Measurements from ENCODE around the gene WDR87.
"Not testable (repeated sequence)": the region's sequence is repeated elsewhere in the genome, so short reads cannot be mapped to it uniquely, and the experiment has no call there.

Gene WDR87

GRCh38 chr19:37874784-37875183, 31.6 kb downstream of the WDR87 start:
- DNase-seq: no peak

GRCh38 chr19:37872383-37872782, 34.0 kb downstream of the WDR87 start:
- no peak for DNase-seq

- no peak for DNase-seq
Observed at GRCh38 chr19:37869766-37870340, 36.5 kb downstream of the WDR87 start.

GRCh38 chr19:37867831-37868230, 38.6 kb downstream of the WDR87 start:
- no peak for DNase-seq

- not testable (repeated sequence) for DNase-seq
Observed at GRCh38 chr19:37865930-37866329, 40.5 kb downstream of the WDR87 start.

GRCh38 chr19:37864501-37864900, 41.9 kb downstream of the WDR87 start:
- DNase-seq: no peak

- no peak for DNase-seq
Observed at GRCh38 chr19:37855098-37855497, 51.3 kb downstream of the WDR87 start.

GRCh38 chr19:37845932-37846331, 60.5 kb downstream of the WDR87 start:
- no peak for DNase-seq

All from SIG-M5 (cell line).